A673 (cell line): Measurements from ENCODE around the gene SORL1. TPM values are rescaled to one million over a fixed set of nuclear protein-coding genes. Genes with fewer than 3 reads are reported as not detected.

ENCODE experiments used
- BruUV-seq: library from RNA; stranded (reverse); fragments of 400-500 nt; replicated peaks from 2 replicates; lab custom pipeline; 2021; lab: Mats Ljungman, UMichigan
- CTCF ChIA-PET: fragments of 300-600 bp; sonication (Branson Sonifier 250); formaldehyde crosslinking; loops from one replicate; lab custom pipeline; 2022; ENCODE audit warnings: antibody characterized with exemption; lab: Charles Lee
- POLR2A ChIA-PET: fragments of 300-600 bp; sonication (Branson Sonifier 250); formaldehyde crosslinking; loops from one replicate; lab custom pipeline; 2022; ENCODE audit warnings: antibody characterized with exemption; ENCODE audit not compliant: low non-redundant PET; lab: Charles Lee
- DNase-seq: peaks from one replicate; pipeline ENCODE4 v3.0.0-alpha.2; 2015; ENCODE audit warnings: low spot score
- H3K27ac ChIP-seq: fragments of 200-600 bp; sonication (generic); 2 replicates; pipeline ENCODE4 v1.5.1; 2016; ENCODE audit warnings: mixed run types, low read depth, mild to moderate bottlenecking, mixed read lengths, antibody characterized with exemption, low read length; ENCODE audit not compliant: poor library complexity, severe bottlenecking
- H3K27me3 ChIP-seq: fragments of 200-600 bp; sonication (generic); replicated peaks from 2 replicates; pipeline ENCODE4 v1.6.1; 2017; ENCODE audit warnings: mixed run types, low read depth, mild to moderate bottlenecking, mixed read lengths, antibody characterized with exemption, low read length; ENCODE audit not compliant: insufficient read depth, poor library complexity
- H3K36me3 ChIP-seq: fragments of 200-600 bp; sonication (generic); 2 replicates; pipeline ENCODE4 v1.6.1; 2016; ENCODE audit warnings: mixed run types, mild to moderate bottlenecking, mixed read lengths, antibody characterized with exemption, low read length; ENCODE audit not compliant: insufficient read depth, poor library complexity, severe bottlenecking
- H3K4me1 ChIP-seq: fragments of 200-600 bp; sonication (generic); 2 replicates; pipeline ENCODE4 v1.6.1; 2017; ENCODE audit warnings: mixed run types, mild to moderate bottlenecking, mixed read lengths, antibody characterized with exemption, low read length; ENCODE audit not compliant: insufficient read depth, poor library complexity, severe bottlenecking
- H3K4me3 ChIP-seq: fragments of 200-600 bp; sonication (generic); 2 replicates; pipeline ENCODE4 v1.5.1; 2016; ENCODE audit warnings: low read depth, mixed run types, mild to moderate bottlenecking, mixed read lengths, low read length; ENCODE audit not compliant: poor library complexity, severe bottlenecking
- H3K9me3 ChIP-seq: fragments of 200-600 bp; sonication (generic); 2 replicates; pipeline ENCODE4 v1.6.1; 2016; ENCODE audit warnings: mixed run types, low read depth, mild to moderate bottlenecking, mixed read lengths, antibody characterized with exemption, low read length; ENCODE audit not compliant: poor library complexity, severe bottlenecking
- CTCF ChIP-seq: fragments of 300-800, 200-600 bp; sonication (generic); conservative IDR thresholded peaks from 2 replicates; pipeline ENCODE4 v1.5.1; 2017; ENCODE audit warnings: low read depth, mild to moderate bottlenecking, antibody characterized with exemption, low read length, moderate library complexity, mixed read lengths
- EZH2 ChIP-seq: fragments of 200-600 bp; sonication (generic); IDR thresholded peaks from 2 replicates; pipeline ENCODE4 v1.6.1; 2017; ENCODE audit warnings: borderline replicate concordance, low read depth, mild to moderate bottlenecking, mixed read lengths, antibody characterized with exemption, low read length; ENCODE audit not compliant: poor library complexity, severe bottlenecking
- intact Hi-C: fragments of 100-400 bp; cut with micrococcal nuclease; formaldehyde crosslinking; loops from one replicate; pipeline ENCODE4 v1.10.0; 2022; ENCODE audit not compliant: unreplicated experiment
- total RNA-seq: library from RNA; stranded (reverse); gene quantifications from 2 replicates; pipeline ENCODE4 v1.2.3, GENCODE V29; 2021

SORL1 gene
- total RNA-seq, 1 experiment from 2014 or later = 0.95 TPM

GRCh38 chr11:121439759-121440158 is 12.4 kb upstream of the SORL1 start:
- CTCF ChIA-PET = no interaction called here
- POLR2A ChIA-PET = no interaction called here
- TF ChIP-seq CTCF = no peak
- TF ChIP-seq EZH2 = no peak
- no TSS peak for BruUV-seq
- H3K9me3 ChIP-seq = no peaks in the 10 kb centered on the region
- no peaks in the 10 kb centered on the region for H3K27me3 ChIP-seq
- no peak for DNase-seq
- intact Hi-C loops = no loop called here
- H3K36me3 ChIP-seq = no peaks in the 10 kb centered on the region
- H3K4me1 ChIP-seq = peaks cover 7% of the 10 kb centered on the region
- no peak overlapping the region for H3K27ac ChIP-seq
- no peak overlapping the region for H3K4me3 ChIP-seq

GRCh38 chr11:121441521-121441920 is 10.6 kb upstream of the SORL1 start:
- Histone ChIP-seq H3K4me1 (peaks cover 2% of the 10 kb centered on the region), H3K9me3 (no peaks in the 10 kb centered on the region), H3K4me3 (no peak overlapping the region), H3K27me3 (no peaks in the 10 kb centered on the region), H3K27ac (no peak overlapping the region), H3K36me3 (no peaks in the 10 kb centered on the region)
- intact Hi-C loops = no loop called here
- ChIA-PET POLR2A (no interaction called here), CTCF (no interaction called here)
- no peak for DNase-seq
- BruUV-seq = no TSS peak
- TF ChIP-seq CTCF (no peak), EZH2 (no peak)

- TF ChIP-seq CTCF (no peak), EZH2 (no peak)
- no TSS peak for BruUV-seq
- Histone ChIP-seq H3K36me3 (no peaks in the 10 kb centered on the region), H3K9me3 (no peaks in the 10 kb centered on the region), H3K4me3 (no peak overlapping the region), H3K27me3 (no peaks in the 10 kb centered on the region), H3K4me1 (no peaks in the 10 kb centered on the region), H3K27ac (no peak overlapping the region)
- intact Hi-C loops = loop anchor here (2.0 kb wide), 1 partner anchor 49 kb away; no protein-coding TSS in a partner anchor
- POLR2A ChIA-PET = no interaction called here
- CTCF ChIA-PET = no interaction called here
- no peak for DNase-seq
These were observed 8.3 kb upstream of the SORL1 start for GRCh38 chr11:121443688-121444275.
